T-helper 2 cell treated with Interferon-gamma antibody and Interleukin-4, amounts not matched to agents 5 μg/mL and 100 μg/mL, for 36 hours (primary cell): Measurements from ENCODE around the gene METRNL.

Experiments
- DNase-seq: peaks from one replicate; pipeline ENCODE4 v3.0.0; 2021; ENCODE audit warnings: low spot score
- H3K27ac Mint-ChIP-seq: one replicate; pipeline ENCODE4 v1.8.0; 2021; ENCODE audit warnings: mild to moderate bottlenecking, mixed read lengths
- H3K27me3 Mint-ChIP-seq: one replicate; pipeline ENCODE4 v1.8.0; 2021; ENCODE audit warnings: low read depth, mixed read lengths
- H3K36me3 Mint-ChIP-seq: one replicate; pipeline ENCODE4 v1.8.0; 2021; ENCODE audit warnings: low read depth, mixed read lengths
- H3K4me1 Mint-ChIP-seq: one replicate; pipeline ENCODE4 v1.8.0; 2021; ENCODE audit warnings: low read depth, mixed read lengths
- H3K4me3 Mint-ChIP-seq: one replicate; pipeline ENCODE4 v1.8.0; 2022; ENCODE audit warnings: mild to moderate bottlenecking, moderate library complexity, mixed read lengths
- H3K9me3 Mint-ChIP-seq: one replicate; pipeline ENCODE4 v1.8.0; 2021; ENCODE audit warnings: mixed read lengths

The METRNL gene

DNA sequence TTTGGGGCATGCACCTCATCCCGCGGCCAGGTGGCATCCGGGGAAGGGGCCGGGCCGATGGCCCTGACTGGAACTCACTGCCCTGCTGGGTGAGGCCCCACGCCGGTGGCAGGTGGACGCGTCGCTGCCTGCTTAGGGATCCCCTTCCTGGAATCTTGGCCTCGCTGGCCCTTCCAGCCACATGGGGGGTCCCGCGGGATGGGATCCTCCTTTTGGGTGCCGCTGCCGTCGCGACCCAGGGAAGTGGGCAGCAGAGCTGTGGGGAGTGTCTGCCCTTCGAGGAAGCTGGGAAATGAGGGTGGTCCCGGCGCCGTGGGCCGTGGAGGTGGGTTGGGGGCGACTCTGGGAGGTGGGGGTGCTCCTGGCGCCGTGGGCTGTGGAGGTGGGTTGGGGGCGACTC is 12.8 kb downstream of the METRNL start:
- H3K27me3 Mint-ChIP-seq, result no peaks in the 10 kb centered on the region
- no peak overlapping the region for H3K27ac Mint-ChIP-seq
- no peaks in the 10 kb centered on the region for H3K4me1 Mint-ChIP-seq
- no peaks in the 10 kb centered on the region for H3K9me3 Mint-ChIP-seq
- H3K36me3 Mint-ChIP-seq, result no peaks in the 10 kb centered on the region
- DNase-seq, result no peak
- H3K4me3 Mint-ChIP-seq, result no peak overlapping the region

DNA sequence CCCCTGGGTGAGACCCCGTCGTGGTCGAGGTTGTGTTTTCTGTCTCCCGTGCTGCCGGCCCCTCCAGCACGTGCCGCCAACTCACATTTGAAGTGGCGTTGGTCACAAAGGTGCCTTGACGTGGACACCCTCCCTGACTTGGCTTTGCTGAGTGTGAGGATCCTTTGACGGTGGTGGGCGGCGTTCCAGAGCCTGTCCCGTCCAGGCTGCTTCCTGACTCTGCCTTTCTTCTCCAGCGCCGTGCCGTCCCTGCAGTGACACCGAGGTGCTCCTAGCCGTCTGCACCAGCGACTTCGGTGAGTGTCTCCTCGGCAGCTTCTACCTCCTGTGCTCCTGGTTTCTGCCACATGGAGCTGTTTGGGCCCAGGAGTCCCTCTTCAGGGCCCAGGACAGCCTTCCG is 13.5 kb downstream of the METRNL start:
- Mint-ChIP-seq H3K27ac (no peak overlapping the region), H3K4me3 (no peak overlapping the region), H3K9me3 (no peaks in the 10 kb centered on the region), H3K27me3 (no peaks in the 10 kb centered on the region), H3K4me1 (no peaks in the 10 kb centered on the region), H3K36me3 (no peaks in the 10 kb centered on the region)
- DNase-seq, result no peak

DNA sequence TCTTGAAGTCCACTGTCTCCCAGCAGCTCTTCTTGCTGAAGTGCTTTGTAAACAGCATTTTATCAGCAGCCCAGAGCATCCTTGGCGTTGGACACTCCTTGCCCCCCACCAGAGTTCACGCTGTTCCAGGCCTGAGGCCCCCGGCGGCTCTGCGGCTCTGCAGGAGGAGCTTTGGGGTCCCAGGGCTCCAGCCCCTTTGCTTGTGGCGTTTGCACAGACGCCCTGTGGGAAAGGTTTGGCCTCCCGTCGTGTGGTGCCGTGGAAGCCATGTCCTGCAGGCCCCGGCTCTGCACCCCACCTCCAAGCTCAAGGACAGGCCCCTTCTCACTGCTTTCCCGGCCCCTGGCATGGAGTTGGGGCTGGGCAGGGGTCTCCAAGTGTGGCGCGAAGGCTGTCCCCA is 14.1 kb downstream of the METRNL start:
- H3K4me3 Mint-ChIP-seq, result no peak overlapping the region
- no peak overlapping the region for H3K27ac Mint-ChIP-seq
- H3K4me1 Mint-ChIP-seq, result no peaks in the 10 kb centered on the region
- H3K9me3 Mint-ChIP-seq, result no peaks in the 10 kb centered on the region
- no peak for DNase-seq
- H3K36me3 Mint-ChIP-seq, result no peaks in the 10 kb centered on the region
- no peaks in the 10 kb centered on the region for H3K27me3 Mint-ChIP-seq

DNA sequence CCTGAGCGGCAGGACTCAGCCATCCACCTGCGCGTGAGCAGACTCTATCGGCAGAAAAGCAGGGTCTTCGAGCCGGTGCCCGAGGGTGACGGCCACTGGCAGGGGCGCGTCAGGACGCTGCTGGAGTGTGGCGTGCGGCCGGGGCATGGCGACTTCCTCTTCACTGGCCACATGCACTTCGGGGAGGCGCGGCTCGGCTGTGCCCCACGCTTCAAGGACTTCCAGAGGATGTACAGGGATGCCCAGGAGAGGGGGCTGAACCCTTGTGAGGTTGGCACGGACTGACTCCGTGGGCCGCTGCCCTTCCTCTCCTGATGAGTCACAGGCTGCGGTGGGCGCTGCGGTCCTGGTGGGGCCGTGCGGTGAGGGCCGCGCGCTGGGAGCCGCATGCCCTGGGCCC is 14.9 kb downstream of the METRNL start:
- H3K9me3 Mint-ChIP-seq, result no peaks in the 10 kb centered on the region
- no peaks in the 10 kb centered on the region for H3K4me1 Mint-ChIP-seq
- H3K27ac Mint-ChIP-seq, result no peak overlapping the region
- H3K27me3 Mint-ChIP-seq, result no peaks in the 10 kb centered on the region
- H3K36me3 Mint-ChIP-seq, result no peaks in the 10 kb centered on the region
- no peak overlapping the region for H3K4me3 Mint-ChIP-seq
- DNase-seq, result no peak

DNA sequence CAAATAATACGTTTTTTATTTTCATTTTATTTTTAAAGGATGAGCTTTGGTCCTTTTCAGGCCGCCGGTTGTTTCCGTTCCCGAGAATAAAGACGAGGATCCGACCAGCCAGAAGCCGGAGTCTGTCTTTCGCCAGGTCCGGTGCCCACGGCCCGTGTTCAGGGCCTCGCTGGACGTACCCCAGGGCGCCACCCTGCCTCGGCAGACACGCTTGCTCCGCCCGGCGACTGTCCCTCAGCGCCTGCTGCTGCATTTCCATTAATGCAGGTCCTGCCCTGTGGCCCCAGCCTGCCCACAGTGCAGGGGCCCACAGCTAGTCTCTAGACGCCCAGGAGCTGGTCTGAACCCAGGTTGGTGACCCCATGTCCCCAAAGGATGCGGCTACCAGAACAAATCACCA is 15.6 kb downstream of the METRNL start:
- Mint-ChIP-seq H3K27ac (no peak overlapping the region), H3K36me3 (no peaks in the 10 kb centered on the region), H3K27me3 (peaks cover 5% of the 10 kb centered on the region), H3K9me3 (no peaks in the 10 kb centered on the region), H3K4me1 (no peaks in the 10 kb centered on the region), H3K4me3 (no peak overlapping the region)
- DNase-seq, result no peak

DNA sequence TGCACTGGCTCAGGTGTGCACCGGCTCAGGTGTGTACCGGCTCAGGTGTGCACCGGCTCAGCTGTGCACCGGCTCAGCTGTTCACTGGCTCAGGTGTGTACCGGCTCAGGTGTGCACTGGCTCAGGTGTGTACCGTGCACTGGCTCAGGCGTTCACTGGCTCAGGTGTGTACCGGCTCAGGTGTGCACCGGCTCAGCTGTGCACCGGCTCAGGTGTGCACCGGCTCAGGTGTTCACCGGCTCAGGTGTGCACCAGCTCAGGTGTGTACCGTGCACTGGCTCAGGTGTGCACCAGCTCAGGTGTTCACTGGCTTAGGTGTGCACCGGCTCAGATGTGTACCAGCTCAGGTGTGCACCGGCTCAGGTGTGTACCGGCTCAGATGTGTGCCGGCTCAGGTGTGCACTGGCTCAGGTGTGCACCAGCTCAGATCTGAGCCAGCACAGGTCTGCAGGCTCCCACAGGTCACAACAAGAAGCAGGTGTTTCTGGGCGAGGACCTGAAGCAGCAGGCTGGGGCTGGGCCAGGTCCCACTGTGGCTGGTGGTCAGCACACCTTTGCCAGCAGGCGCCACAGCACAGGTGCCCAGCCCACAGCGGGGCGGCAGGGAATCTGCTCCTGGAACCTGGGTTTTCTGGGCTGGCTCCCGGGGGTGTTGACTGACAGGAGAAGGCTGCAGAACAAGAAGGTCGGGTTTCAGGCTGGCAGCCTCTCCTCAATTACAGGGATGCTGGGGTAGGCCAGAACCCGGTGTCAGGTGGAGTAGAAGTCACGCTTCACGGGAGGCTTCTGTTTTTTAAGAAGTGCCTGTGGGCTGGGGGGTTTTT is 17.2 kb downstream of the METRNL start:
- H3K27me3 Mint-ChIP-seq, result peaks cover 13% of the 10 kb centered on the region
- H3K36me3 Mint-ChIP-seq, result no peaks in the 10 kb centered on the region
- H3K27ac Mint-ChIP-seq, result no peak overlapping the region
- no peak overlapping the region for H3K4me3 Mint-ChIP-seq
- DNase-seq, result no peak
- H3K4me1 Mint-ChIP-seq, result no peaks in the 10 kb centered on the region
- H3K9me3 Mint-ChIP-seq, result no peaks in the 10 kb centered on the region

DNA sequence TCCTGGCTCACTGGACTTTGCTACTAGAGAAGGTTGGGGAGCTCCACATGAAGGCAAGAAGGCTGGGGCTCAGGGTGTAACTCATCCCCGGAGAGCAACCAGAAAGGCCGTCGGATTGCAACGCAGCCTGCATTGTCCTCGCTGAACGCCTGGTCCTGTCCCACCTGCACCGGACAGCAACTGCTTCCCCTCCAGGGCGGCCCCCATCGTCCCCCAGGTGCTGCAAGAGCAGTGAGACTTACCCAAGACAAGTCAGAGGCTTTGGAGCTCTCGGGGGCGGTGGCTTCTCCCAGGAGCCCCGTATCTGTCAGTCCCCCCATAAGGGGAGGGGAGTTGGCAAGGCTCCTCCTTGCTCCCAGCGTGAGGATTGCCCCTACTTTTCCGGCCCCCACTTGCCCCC is 18.4 kb downstream of the METRNL start:
- H3K27me3 Mint-ChIP-seq, result peaks cover 13% of the 10 kb centered on the region
- no peak for DNase-seq
- H3K9me3 Mint-ChIP-seq, result no peaks in the 10 kb centered on the region
- H3K4me1 Mint-ChIP-seq, result no peaks in the 10 kb centered on the region
- no peak overlapping the region for H3K4me3 Mint-ChIP-seq
- H3K36me3 Mint-ChIP-seq, result no peaks in the 10 kb centered on the region
- H3K27ac Mint-ChIP-seq, result no peak overlapping the region

DNA sequence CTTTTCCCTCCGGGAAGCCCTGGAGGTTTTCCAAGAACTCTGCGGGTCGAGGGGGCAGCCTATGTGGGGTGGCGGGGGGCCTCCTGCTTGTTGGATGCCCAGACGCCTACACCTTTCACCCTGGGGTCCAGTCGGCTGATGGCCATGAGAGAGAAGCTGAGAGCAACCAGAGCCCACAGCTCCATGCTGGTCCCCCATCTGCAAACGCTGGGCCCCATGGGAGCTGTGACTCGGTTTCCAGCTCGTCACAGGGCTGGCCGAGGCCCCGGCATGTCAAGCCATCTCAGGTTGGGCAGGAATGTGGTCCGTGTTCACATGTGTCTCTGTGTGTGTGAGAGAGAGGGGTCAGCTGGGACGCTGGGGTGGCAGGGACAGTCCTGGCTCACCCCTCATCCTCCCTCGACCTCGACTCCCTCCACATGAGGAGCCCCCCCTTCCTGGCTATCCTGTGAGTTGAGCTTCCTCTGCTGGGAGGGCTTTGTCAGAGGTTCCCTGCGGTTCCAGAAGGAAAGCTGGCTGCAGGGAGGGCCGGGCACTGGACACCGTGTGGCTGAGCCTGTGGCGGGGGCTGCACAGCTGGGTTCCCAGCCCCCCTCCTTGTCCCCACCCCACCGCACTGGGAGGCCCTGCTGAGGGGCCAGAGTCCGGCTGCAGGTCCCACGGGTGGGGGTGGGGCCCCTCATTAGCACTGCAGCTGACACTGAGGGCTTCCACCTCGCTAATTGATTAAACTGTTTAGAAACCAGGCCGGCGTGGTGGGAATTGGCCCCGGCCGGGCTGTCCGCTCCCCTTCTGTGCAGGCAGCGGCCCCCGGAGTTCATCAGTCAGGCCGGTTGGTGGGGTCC is 19.1 kb downstream of the METRNL start:
- H3K36me3 Mint-ChIP-seq, result no peaks in the 10 kb centered on the region
- no peak overlapping the region for H3K27ac Mint-ChIP-seq
- no peaks in the 10 kb centered on the region for H3K9me3 Mint-ChIP-seq
- no peaks in the 10 kb centered on the region for H3K4me1 Mint-ChIP-seq
- H3K4me3 Mint-ChIP-seq, result no peak overlapping the region
- no peak for DNase-seq
- peaks cover 13% of the 10 kb centered on the region for H3K27me3 Mint-ChIP-seq

DNA sequence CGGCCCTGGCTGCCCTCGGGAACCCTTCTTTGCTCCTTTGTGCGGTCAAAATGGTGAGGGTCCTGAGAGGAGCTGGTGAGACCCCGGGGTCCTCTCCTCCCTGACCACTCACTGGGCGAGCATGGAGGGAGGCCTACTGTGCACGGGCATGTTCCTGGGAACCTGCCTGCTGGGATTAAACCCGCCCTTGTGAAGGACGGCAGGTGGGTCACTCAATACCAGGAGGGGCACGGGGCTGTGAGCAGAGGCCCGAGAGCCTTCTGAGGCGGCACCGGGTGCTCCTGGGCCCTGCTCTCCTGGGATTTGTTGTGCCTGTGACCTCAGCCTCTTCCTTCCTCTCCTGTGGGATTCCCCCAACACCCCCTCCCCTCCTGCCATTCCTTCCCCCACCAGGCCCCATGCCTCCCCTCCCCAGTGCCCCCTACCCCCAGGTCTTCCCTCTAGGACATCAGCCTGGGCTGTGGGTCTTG is 19.7 kb downstream of the METRNL start:
- peaks cover 13% of the 10 kb centered on the region for H3K27me3 Mint-ChIP-seq
- H3K36me3 Mint-ChIP-seq, result no peaks in the 10 kb centered on the region
- no peak overlapping the region for H3K27ac Mint-ChIP-seq
- H3K9me3 Mint-ChIP-seq, result no peaks in the 10 kb centered on the region
- H3K4me3 Mint-ChIP-seq, result no peak overlapping the region
- H3K4me1 Mint-ChIP-seq, result no peaks in the 10 kb centered on the region
- DNase-seq, result no peak

DNA sequence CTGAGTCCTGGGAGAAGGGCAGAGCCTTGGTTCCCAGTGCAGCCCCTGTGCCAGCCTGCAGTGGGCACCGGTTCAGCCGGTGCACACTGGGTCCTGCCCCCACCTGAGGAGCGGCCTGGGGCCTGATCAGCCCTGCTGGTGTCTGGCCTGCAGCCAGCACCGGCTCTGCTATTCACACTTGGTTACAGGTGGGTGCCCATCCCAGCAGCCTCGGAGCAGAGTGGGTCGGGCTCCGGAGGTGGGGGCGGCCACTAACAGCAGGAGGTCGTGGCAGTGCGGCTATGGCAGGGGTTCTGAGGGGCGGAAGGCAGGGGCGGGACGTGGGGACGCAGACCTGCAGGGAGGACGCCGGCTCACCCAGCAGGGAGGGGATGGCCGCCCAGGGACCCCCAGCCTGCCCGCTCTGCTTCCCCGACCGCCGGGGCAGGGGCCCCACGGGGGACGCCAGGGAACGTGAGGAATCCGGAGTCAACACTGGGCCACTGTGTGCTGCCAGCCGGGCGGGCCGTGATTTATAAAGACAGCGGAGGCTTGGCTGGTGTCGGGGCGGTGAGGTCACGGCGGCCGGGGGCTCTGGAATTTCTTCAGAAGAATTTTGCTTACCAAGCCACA is 20.3 kb downstream of the METRNL start:
- H3K4me3 Mint-ChIP-seq, result no peak overlapping the region
- H3K27ac Mint-ChIP-seq, result no peak overlapping the region
- DNase-seq, result no peak
- no peaks in the 10 kb centered on the region for H3K9me3 Mint-ChIP-seq
- H3K36me3 Mint-ChIP-seq, result no peaks in the 10 kb centered on the region
- H3K4me1 Mint-ChIP-seq, result no peaks in the 10 kb centered on the region
- H3K27me3 Mint-ChIP-seq, result peaks cover 13% of the 10 kb centered on the region

DNA sequence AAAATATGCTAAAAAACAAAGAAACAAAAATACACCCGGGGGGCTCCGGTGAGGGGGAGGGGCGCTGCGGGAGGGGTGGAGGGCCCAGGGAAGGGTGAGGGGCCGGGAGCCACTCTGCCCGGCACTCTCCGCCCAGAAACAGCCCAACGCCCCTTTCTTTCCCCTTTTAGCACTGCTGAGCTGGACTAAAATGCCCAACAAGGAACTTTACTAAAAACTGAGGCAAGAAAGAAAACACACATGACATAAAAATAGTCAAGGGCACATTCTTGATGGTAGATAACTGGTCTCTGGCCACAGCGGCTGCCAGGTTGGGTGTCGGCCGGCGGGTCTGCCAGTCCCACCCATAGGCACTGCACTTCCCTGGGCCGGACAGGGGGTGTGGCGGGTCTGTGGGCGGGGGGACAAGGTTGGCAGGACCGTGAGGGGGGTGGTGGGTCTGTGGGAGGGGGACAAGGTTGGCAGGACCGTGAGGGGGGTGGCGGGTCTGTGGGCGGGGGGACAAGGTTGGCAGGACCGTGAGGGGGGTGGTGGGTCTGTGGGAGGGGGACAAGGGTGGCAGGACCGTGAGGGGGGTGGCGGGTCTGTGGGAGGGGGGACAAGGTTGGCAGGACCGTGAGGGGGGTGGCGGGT is 20.9 kb downstream of the METRNL start:
- Mint-ChIP-seq H3K27ac (no peak overlapping the region), H3K9me3 (no peaks in the 10 kb centered on the region)

DNA sequence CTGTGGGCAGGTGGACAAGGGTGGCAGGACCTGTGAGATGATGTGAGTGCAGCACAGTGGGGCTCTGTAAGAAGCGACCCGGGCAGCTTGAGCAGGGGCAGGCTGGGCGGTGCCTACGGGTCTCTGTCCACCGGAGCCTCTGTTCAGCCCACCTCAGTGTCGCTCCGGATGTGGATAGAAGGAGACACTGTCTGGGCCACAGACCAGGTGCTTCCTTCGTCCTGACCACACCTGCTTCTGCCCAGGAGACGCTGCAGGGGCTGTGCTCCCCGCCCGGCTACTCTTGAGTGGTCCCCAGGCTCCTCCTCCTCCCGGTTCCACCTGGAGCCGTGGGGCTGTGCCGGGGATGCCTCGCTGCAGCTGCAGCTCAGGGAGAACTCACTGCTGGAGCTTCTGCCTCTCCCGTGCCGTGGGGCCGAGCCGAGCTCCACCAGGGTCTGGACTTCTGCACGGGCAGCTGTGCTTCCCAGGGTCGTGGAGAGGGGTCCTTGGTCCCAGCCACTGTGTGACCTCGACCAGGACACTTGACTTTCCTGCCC is 21.5 kb downstream of the METRNL start:
- H3K4me1 Mint-ChIP-seq, result no peaks in the 10 kb centered on the region
- H3K27me3 Mint-ChIP-seq, result peaks cover 13% of the 10 kb centered on the region
- no peak for DNase-seq
- no peak overlapping the region for H3K4me3 Mint-ChIP-seq
- no peaks in the 10 kb centered on the region for H3K36me3 Mint-ChIP-seq
- no peaks in the 10 kb centered on the region for H3K9me3 Mint-ChIP-seq
- no peak overlapping the region for H3K27ac Mint-ChIP-seq

More for the DNA sequence above, 20.9 kb downstream of the METRNL start:
- Mint-ChIP-seq H3K4me3 (no peak overlapping the region), H3K27me3 (peaks cover 13% of the 10 kb centered on the region), H3K4me1 (no peaks in the 10 kb centered on the region), H3K36me3 (no peaks in the 10 kb centered on the region)
- DNase-seq, result no peak

DNA sequence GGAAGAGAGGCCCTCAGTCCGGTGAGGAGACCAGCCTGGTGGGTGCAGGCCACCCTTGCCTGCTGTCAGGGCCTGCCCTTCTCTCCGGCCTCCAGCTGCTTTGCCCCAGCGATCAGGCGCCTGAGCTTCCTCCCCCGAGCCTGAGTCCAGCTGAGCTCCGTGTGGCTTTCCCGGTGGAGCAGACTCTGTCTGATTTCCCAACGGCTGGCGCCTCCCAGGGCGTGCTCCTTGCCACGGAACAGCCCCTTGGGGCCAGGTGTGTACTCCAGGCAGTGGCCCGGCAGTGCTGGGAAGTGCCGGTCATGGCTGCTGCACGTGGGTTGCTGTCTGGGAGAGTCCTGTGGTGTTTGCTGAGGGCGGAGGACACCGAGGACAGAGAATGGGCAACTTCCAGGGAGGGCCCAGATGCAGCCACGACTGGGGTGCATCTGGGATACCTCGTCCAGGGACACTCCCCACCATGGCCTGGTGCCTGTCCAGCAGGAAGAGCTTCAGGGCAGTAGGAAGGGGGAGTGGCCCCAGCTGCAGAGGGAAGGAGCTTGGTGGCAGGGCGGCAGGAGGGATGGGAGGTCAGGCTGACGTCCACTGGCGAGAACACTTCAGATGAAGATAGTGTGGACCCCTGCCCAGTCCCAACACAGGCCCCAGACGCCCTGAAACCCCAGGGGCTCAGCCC is 22.5 kb downstream of the METRNL start:
- Mint-ChIP-seq H3K9me3 (no peaks in the 10 kb centered on the region), H3K4me1 (no peaks in the 10 kb centered on the region), H3K4me3 (no peak overlapping the region), H3K27me3 (peaks cover 13% of the 10 kb centered on the region), H3K27ac (no peak overlapping the region), H3K36me3 (no peaks in the 10 kb centered on the region)
- no peak for DNase-seq
